ENCODE results near the gene PHLDA2. TPM values are rescaled to one million over a fixed set of nuclear protein-coding genes. Genes with fewer than 3 reads are reported as not detected.
A peak's percentile ranks its signal among the peaks of the same experiment; 100 is the strongest.

The PHLDA2 gene
- total and polyA plus RNA-seq, 2 of the 13 experiments (the other 11 are each of a cell fraction or from before 2014, with no cell fraction given) = 0.55 to 0.78 TPM

GRCh38 chr11:2977113-2977512 lies 47.9 kb upstream of the PHLDA2 start:
- FAIRE-seq (no peak), DNase-seq (ENCODE audit: low spot score) (no peak), ATAC-seq (no peak)
- CTCF ChIA-PET (ENCODE audit: low intra/inter-chr PET ratio, low total read pairs) = interaction anchor here (1.2 kb wide), 1 partner anchor 115 kb away, joined by 3 read pairs; no protein-coding TSS in a partner anchor
- H2AFZ ChIP-seq (ENCODE audit: low read length) = no peak overlapping the region
- no peak overlapping the region for H3K4me3 ChIP-seq (replicated peaks in 1 of 3; ENCODE audit: insufficient read depth in 1 of 3, low read depth in 2 of 3, low read length in 3 of 3)
- peaks cover 57% of the 10 kb centered on the region for H4K20me1 ChIP-seq (ENCODE audit: insufficient read depth, low read length)
- H3K36me3 ChIP-seq (replicated peaks in 1 of 2; ENCODE audit: control insufficient read depth in 1 of 2, insufficient read depth in 2 of 2, low read length in 2 of 2) = peaks cover 26 to 74% of the 10 kb centered on the region in 2 experiments
- no peak for TF ChIP-seq MTERF4 (CRISPR knock-in tag; IDR thresholded peaks at IDR 0.05)
- TF ChIP-seq ZNF414 (CRISPR knock-in tag; IDR thresholded peaks at IDR 0.05) = no peak
- TF ChIP-seq SMC3 (IDR thresholded peaks at IDR 0.05; ENCODE audit: low read length) = no peak
- TF ChIP-seq CHD2 (IDR thresholded peaks at IDR 0.05; ENCODE audit: low read depth, low read length) = no peak
- peaks cover 24% of the 10 kb centered on the region for H3K4me1 ChIP-seq (ENCODE audit: insufficient read depth, low read length)
- 90% methylated on average over 7 of the region's 7 CpGs for WGBS (ENCODE audit: low lambda C conversion rate)
- BruUV-seq (replicated peaks) = no TSS peak
- no peaks in the 10 kb centered on the region for H3K27me3 ChIP-seq (ENCODE audit: control insufficient read depth in 1 of 2, insufficient read depth in 2 of 2, low read length in 2 of 2)
- POLR2A ChIA-PET = no interaction called here
- no peak overlapping the region for H3K27ac ChIP-seq (ENCODE audit: extremely low read length, insufficient read depth, low read length)
- no peak overlapping the region for H3K4me2 ChIP-seq (ENCODE audit: low read depth, low read length)
- intact Hi-C loops (cut with micrococcal nuclease; ENCODE audit: unreplicated experiment) (no loop called here), in situ Hi-C loops (cut with HindIII; ENCODE audit: extremely low pct_ligation_motif_present, low pct_unique_long_range_greater_than_20kb) (loop anchor here (5.0 kb wide), 1 partner anchor 45 kb away; no protein-coding TSS in a partner anchor)
- H3K79me2 ChIP-seq (ENCODE audit: insufficient read depth, low read length) = peaks cover 93% of the 10 kb centered on the region
- H3K9me3 ChIP-seq (ENCODE audit: low read length) = no peaks in the 10 kb centered on the region
- H3K9ac ChIP-seq (ENCODE audit: insufficient read depth, low read depth, low read length) = no peak overlapping the region

GRCh38 chr11:2976294-2977063 lies 47.3 kb upstream of the PHLDA2 start:
- Histone ChIP-seq H3K4me3 (replicated peaks in 1 of 3; ENCODE audit: insufficient read depth in 1 of 3, low read depth in 2 of 3, low read length in 3 of 3) (no peak overlapping the region), H3K27me3 (ENCODE audit: control insufficient read depth in 1 of 2, insufficient read depth in 2 of 2, low read length in 2 of 2) (no peaks in the 10 kb centered on the region), H3K4me1 (ENCODE audit: insufficient read depth, low read length) (peaks cover 17% of the 10 kb centered on the region), H4K20me1 (ENCODE audit: insufficient read depth, low read length) (peaks cover 51% of the 10 kb centered on the region), H3K9me3 (ENCODE audit: low read length) (no peaks in the 10 kb centered on the region), H3K79me2 (ENCODE audit: insufficient read depth, low read length) (peaks cover 88% of the 10 kb centered on the region), H3K9ac (ENCODE audit: insufficient read depth, low read depth, low read length) (no peak overlapping the region), H2AFZ (ENCODE audit: low read length) (no peak overlapping the region), H3K4me2 (ENCODE audit: low read depth, low read length) (no peak overlapping the region), H3K27ac (ENCODE audit: extremely low read length, insufficient read depth, low read length) (no peak overlapping the region), H3K36me3 (replicated peaks in 1 of 2; ENCODE audit: control insufficient read depth in 1 of 2, insufficient read depth in 2 of 2, low read length in 2 of 2) (peaks cover 29 to 79% of the 10 kb centered on the region in 2 experiments)
- DNase-seq (ENCODE audit: low spot score) (no peak), ATAC-seq (no peak; the same call in 1 of the 3 replicates), FAIRE-seq (no peak)
- no TSS peak for BruUV-seq (replicated peaks)
- ChIA-PET CTCF (ENCODE audit: low intra/inter-chr PET ratio, low total read pairs) (interaction anchor here (1.2 to 2.0 kb wide), 2 partner anchors 45 to 116 kb away, joined by 3 to 8 read pairs; no protein-coding TSS in a partner anchor), POLR2A (no interaction called here)
- 95% methylated on average over 6 of the region's 6 CpGs for WGBS (ENCODE audit: low lambda C conversion rate)
- in situ Hi-C loops (cut with HindIII; ENCODE audit: extremely low pct_ligation_motif_present, low pct_unique_long_range_greater_than_20kb) (loop anchor here (5.0 kb wide), 1 partner anchor 46 kb away; no protein-coding TSS in a partner anchor), intact Hi-C loops (cut with micrococcal nuclease; ENCODE audit: unreplicated experiment) (no loop called here)
- TF ChIP-seq RBM22 (optimal IDR thresholded peaks at IDR 0.05; ENCODE audit: low read length) (peak; percentile 82), ZHX1 (CRISPR knock-in tag; IDR thresholded peaks at IDR 0.05; ENCODE audit: low read depth) (no peak)

Measured in HepG2 (cell line).